Vagina (tissue), 2 donors: Measurements from ENCODE around the gene IFT43.

Source experiments
- POLR2A ChIP-seq, 2 donors: fragments of 450-650 bp; IDR thresholded peaks; one replicate each; pipeline ENCODE4 v1.6.1; 2017; ENCODE audit warnings: antibody characterized with exemption in 2 of 2, mild to moderate bottlenecking in 2 of 2, moderate library complexity in 2 of 2
- POLR2AphosphoS5 ChIP-seq, 2 donors: sonication (generic); formaldehyde crosslinking; IDR thresholded peaks; one replicate each; pipeline ENCODE4 v1.9.0; 2017; ENCODE audit warnings: antibody characterized with exemption in 2 of 2, mild to moderate bottlenecking in 2 of 2, low read depth in 1 of 2; ENCODE audit not compliant: insufficient read depth in 1 of 2
- TF ChIP-seq, protein P1 (sequence below), 3 experiments: fragments of 450-650 bp in 2 of 3; fragments of 200-600 bp in 1 of 3; sonication (generic) in 1 of 3; IDR thresholded peaks; one replicate each; pipeline ENCODE4 v1.5.1; 2017 to 2019; ENCODE audit warnings: antibody characterized with exemption in 3 of 3, mild to moderate bottlenecking in 2 of 3, moderate library complexity in 2 of 3

DNA sequence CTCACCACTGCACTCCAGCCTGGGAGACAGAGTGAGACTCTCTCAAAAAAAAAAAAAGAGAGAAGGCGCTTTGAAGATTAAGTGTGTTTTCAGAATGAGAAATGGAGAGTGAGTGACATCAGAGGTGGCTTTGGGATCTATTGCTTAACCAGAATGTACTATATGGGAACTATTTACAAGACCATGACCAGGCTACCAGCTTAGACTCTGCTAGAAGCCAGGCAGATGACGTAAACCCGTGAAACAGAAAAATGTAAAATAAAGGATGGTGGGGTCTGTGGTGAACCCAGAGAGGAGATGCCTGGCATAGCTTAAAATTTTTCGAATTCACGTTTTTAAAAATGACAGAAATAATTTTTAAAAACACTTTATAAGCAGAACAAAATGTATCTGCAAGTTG lies 82.0 kb downstream of the IFT43 start:
- TF ChIP-seq, protein P1, sequence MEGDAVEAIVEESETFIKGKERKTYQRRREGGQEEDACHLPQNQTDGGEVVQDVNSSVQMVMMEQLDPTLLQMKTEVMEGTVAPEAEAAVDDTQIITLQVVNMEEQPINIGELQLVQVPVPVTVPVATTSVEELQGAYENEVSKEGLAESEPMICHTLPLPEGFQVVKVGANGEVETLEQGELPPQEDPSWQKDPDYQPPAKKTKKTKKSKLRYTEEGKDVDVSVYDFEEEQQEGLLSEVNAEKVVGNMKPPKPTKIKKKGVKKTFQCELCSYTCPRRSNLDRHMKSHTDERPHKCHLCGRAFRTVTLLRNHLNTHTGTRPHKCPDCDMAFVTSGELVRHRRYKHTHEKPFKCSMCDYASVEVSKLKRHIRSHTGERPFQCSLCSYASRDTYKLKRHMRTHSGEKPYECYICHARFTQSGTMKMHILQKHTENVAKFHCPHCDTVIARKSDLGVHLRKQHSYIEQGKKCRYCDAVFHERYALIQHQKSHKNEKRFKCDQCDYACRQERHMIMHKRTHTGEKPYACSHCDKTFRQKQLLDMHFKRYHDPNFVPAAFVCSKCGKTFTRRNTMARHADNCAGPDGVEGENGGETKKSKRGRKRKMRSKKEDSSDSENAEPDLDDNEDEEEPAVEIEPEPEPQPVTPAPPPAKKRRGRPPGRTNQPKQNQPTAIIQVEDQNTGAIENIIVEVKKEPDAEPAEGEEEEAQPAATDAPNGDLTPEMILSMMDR (IDR thresholded peaks at IDR 0.05): no peak
- TF ChIP-seq POLR2A (IDR thresholded peaks at IDR 0.05) (no peak), POLR2AphosphoS5 (IDR thresholded peaks at IDR 0.05; ENCODE audit: insufficient read depth in 1 of 2, low read depth in 1 of 2) (no peak)
